Transverse colon (tissue), 3 donors: ENCODE measurements around the gene GJA5.
"Not testable (repeated sequence)": the region's sequence is repeated elsewhere in the genome, so short reads cannot be mapped to it uniquely, and the experiment has no call there.

Experiments used
- CTCF ChIP-seq, 5 experiments: fragments of 200-600 bp in 3 of 5; fragments of 450-650 bp in 2 of 5; sonication (generic) in 3 of 5; IDR thresholded peaks; 1 replicate in 2 of 5; 2 replicates in 3 of 5; pipeline ENCODE4 v1.5.1; 2016 to 2017; ENCODE audit warnings: antibody characterized with exemption in 5 of 5, inconsistent platforms in 3 of 5, mild to moderate bottlenecking in 2 of 5, moderate library complexity in 1 of 5
- EP300 ChIP-seq: sonication (generic); formaldehyde crosslinking; IDR thresholded peaks from one replicate; pipeline ENCODE4 v1.6.1; 2017; ENCODE audit warnings: antibody characterized with exemption, low read depth
- POLR2A ChIP-seq: fragments of 450-650 bp; IDR thresholded peaks from one replicate; pipeline ENCODE4 v1.6.1; 2016; ENCODE audit warnings: antibody characterized with exemption, mild to moderate bottlenecking, moderate library complexity

GRCh38 chr1:147734291-147734841 is 26.0 kb downstream of the GJA5 start:
- not testable (repeated sequence) for TF ChIP-seq POLR2A; CTCF (IDR thresholded peaks at IDR 0.05); EP300
